ENCODE results near the gene GPX3.

GRCh38 chr5:151033217-151033934 is 13.0 kb downstream of the GPX3 start:
- no peak for TF ChIP-seq CTCF (IDR thresholded peaks at IDR 0.05; ENCODE audit: extremely low read depth in 1 of 2, insufficient read depth in 1 of 2, low read depth in 1 of 2, low read length in 2 of 2)
- no peak for TF ChIP-seq EZH2 (IDR thresholded peaks at IDR 0.05; ENCODE audit: borderline replicate concordance, low read depth, low read length, severe bottlenecking)
- TF ChIP-seq POLR2AphosphoS5 (IDR thresholded peaks at IDR 0.05; ENCODE audit: insufficient read depth, low read depth, low read length): no peak
- TF ChIP-seq POLR2A (IDR thresholded peaks at IDR 0.05; ENCODE audit: low read depth, low read length): no peak
- TF ChIP-seq JUN (IDR thresholded peaks at IDR 0.05; ENCODE audit: borderline replicate concordance, insufficient read depth, insufficient read length, low read depth): no peak
- no peak for TF ChIP-seq GATA2 (IDR thresholded peaks at IDR 0.05; ENCODE audit: insufficient read depth, insufficient read length, low read depth, low read length)
- no peak for TF ChIP-seq FOS (IDR thresholded peaks at IDR 0.05; ENCODE audit: borderline replicate concordance, insufficient read depth, low read length)
- TF ChIP-seq MAX (IDR thresholded peaks at IDR 0.05; ENCODE audit: insufficient read depth, insufficient read length): no peak

All from endothelial cell of umbilical vein (primary cell).